Measurements from ENCODE around the gene BICDL1. TPM values are rescaled to one million over a fixed set of nuclear protein-coding genes. Genes with fewer than 3 reads are reported as not detected.

BICDL1 gene
- total and polyA plus RNA-seq, 2 experiments from 2014 or later, result not detected

- no peak for DNase-seq
- Histone ChIP-seq H3K9ac (no peak overlapping the region), H3K4me1 (ENCODE audit: insufficient read depth) (no peaks in the 10 kb centered on the region), H3K79me2 (ENCODE audit: insufficient read depth) (no peaks in the 10 kb centered on the region), H3K27ac (no peak overlapping the region), H3K4me3 (no peak overlapping the region), H2AFZ (no peak overlapping the region), H3K4me2 (ENCODE audit: unreplicated experiment) (no peak overlapping the region), H4K20me1 (ENCODE audit: insufficient read depth) (no peaks in the 10 kb centered on the region), H3K9me2 (ENCODE audit: insufficient read depth) (no peaks in the 10 kb centered on the region), H3K36me3 (ENCODE audit: low read depth) (no peaks in the 10 kb centered on the region), H3K27me3 (replicated peaks; ENCODE audit: insufficient read depth) (peaks cover 70% of the 10 kb centered on the region), H3F3A (ENCODE audit: insufficient read depth) (no peaks in the 10 kb centered on the region), H3K9me3 (ENCODE audit: low read depth) (no peaks in the 10 kb centered on the region)
- TF ChIP-seq EZH2 (IDR thresholded peaks at IDR 0.05; ENCODE audit: insufficient read depth, poor library complexity, severe bottlenecking) (no peak), EZH2phosphoT487 (IDR thresholded peaks at IDR 0.05; ENCODE audit: insufficient read depth, low read depth) (no peak)
- in situ Hi-C loops (cut with MboI), result no loop called here
- 65 to 73% methylated on average over 3 of the region's 3 CpGs for WGBS, 2 experiments (ENCODE audit: low coverage in 1 of 2, low lambda C conversion rate in 2 of 2, missing lambda C conversion rate in 2 of 2)
These were observed 74.0 kb downstream of the BICDL1 start for GRCh38 chr12:120062976-120063579.

GRCh38 chr12:120064054-120064940, 75.3 kb downstream of the BICDL1 start:
- no peaks in the 10 kb centered on the region for H3K9me3 ChIP-seq (ENCODE audit: low read depth)
- no peaks in the 10 kb centered on the region for H3K9me2 ChIP-seq (ENCODE audit: insufficient read depth)
- H3K27me3 ChIP-seq (replicated peaks; ENCODE audit: insufficient read depth), result peaks cover 71% of the 10 kb centered on the region
- H3K4me1 ChIP-seq (ENCODE audit: insufficient read depth), result no peaks in the 10 kb centered on the region
- H3K9ac ChIP-seq, result no peak overlapping the region
- no peak overlapping the region for H3K4me2 ChIP-seq (ENCODE audit: unreplicated experiment)
- no peaks in the 10 kb centered on the region for H4K20me1 ChIP-seq (ENCODE audit: insufficient read depth)
- H3K27ac ChIP-seq, result no peak overlapping the region
- no peaks in the 10 kb centered on the region for H3F3A ChIP-seq (ENCODE audit: insufficient read depth)
- no peak for TF ChIP-seq EZH2 (IDR thresholded peaks at IDR 0.05; ENCODE audit: insufficient read depth, poor library complexity, severe bottlenecking)
- no peak for TF ChIP-seq EZH2phosphoT487 (IDR thresholded peaks at IDR 0.05; ENCODE audit: insufficient read depth, low read depth)
- 53 to 54% methylated on average over 16 of the region's 16 CpGs for WGBS, 2 experiments (ENCODE audit: low coverage in 1 of 2, low lambda C conversion rate in 2 of 2, missing lambda C conversion rate in 2 of 2)
- in situ Hi-C loops (cut with MboI), result no loop called here
- H3K79me2 ChIP-seq (ENCODE audit: insufficient read depth), result no peaks in the 10 kb centered on the region
- H3K36me3 ChIP-seq (ENCODE audit: low read depth), result no peaks in the 10 kb centered on the region
- H3K4me3 ChIP-seq, result no peak overlapping the region
- no peak overlapping the region for H2AFZ ChIP-seq
- no peak for DNase-seq

GRCh38 chr12:120065472-120065871, 76.4 kb downstream of the BICDL1 start:
- 10 to 20% methylated on average over 1 of the region's 1 CpG for WGBS, 2 experiments (ENCODE audit: low coverage in 1 of 2, low lambda C conversion rate in 2 of 2, missing lambda C conversion rate in 2 of 2)
- peaks cover 67% of the 10 kb centered on the region for H3K27me3 ChIP-seq (replicated peaks; ENCODE audit: insufficient read depth)
- no peaks in the 10 kb centered on the region for H3K4me1 ChIP-seq (ENCODE audit: insufficient read depth)
- no peak overlapping the region for H3K4me2 ChIP-seq (ENCODE audit: unreplicated experiment)
- no peaks in the 10 kb centered on the region for H3K36me3 ChIP-seq (ENCODE audit: low read depth)
- no peaks in the 10 kb centered on the region for H3K9me3 ChIP-seq (ENCODE audit: low read depth)
- H4K20me1 ChIP-seq (ENCODE audit: insufficient read depth), result no peaks in the 10 kb centered on the region
- no peak overlapping the region for H3K4me3 ChIP-seq
- no peaks in the 10 kb centered on the region for H3K79me2 ChIP-seq (ENCODE audit: insufficient read depth)
- DNase-seq, result no peak
- no peaks in the 10 kb centered on the region for H3K9me2 ChIP-seq (ENCODE audit: insufficient read depth)
- H3F3A ChIP-seq (ENCODE audit: insufficient read depth), result no peaks in the 10 kb centered on the region
- no peak for TF ChIP-seq EZH2 (IDR thresholded peaks at IDR 0.05; ENCODE audit: insufficient read depth, poor library complexity, severe bottlenecking)
- TF ChIP-seq EZH2phosphoT487 (IDR thresholded peaks at IDR 0.05; ENCODE audit: insufficient read depth, low read depth), result no peak
- no peak overlapping the region for H3K27ac ChIP-seq
- H3K9ac ChIP-seq, result no peak overlapping the region
- H2AFZ ChIP-seq, result no peak overlapping the region
- in situ Hi-C loops (cut with MboI), result no loop called here

- Histone ChIP-seq H3K9ac (no peak overlapping the region), H4K20me1 (ENCODE audit: insufficient read depth) (no peaks in the 10 kb centered on the region), H3K36me3 (ENCODE audit: low read depth) (no peaks in the 10 kb centered on the region), H3K4me2 (ENCODE audit: unreplicated experiment) (no peak overlapping the region), H3K4me1 (ENCODE audit: insufficient read depth) (no peaks in the 10 kb centered on the region), H3K9me2 (ENCODE audit: insufficient read depth) (no peaks in the 10 kb centered on the region), H3K9me3 (ENCODE audit: low read depth) (no peaks in the 10 kb centered on the region), H3K4me3 (no peak overlapping the region), H3K27ac (no peak overlapping the region), H3K27me3 (replicated peaks; ENCODE audit: insufficient read depth) (peaks cover 58% of the 10 kb centered on the region), H2AFZ (no peak overlapping the region), H3F3A (ENCODE audit: insufficient read depth) (no peaks in the 10 kb centered on the region), H3K79me2 (ENCODE audit: insufficient read depth) (no peaks in the 10 kb centered on the region)
- no peak for TF ChIP-seq EZH2phosphoT487 (IDR thresholded peaks at IDR 0.05; ENCODE audit: insufficient read depth, low read depth)
- no peak for TF ChIP-seq EZH2 (IDR thresholded peaks at IDR 0.05; ENCODE audit: insufficient read depth, poor library complexity, severe bottlenecking)
- no peak for DNase-seq
- in situ Hi-C loops (cut with MboI), result no loop called here
- 45 to 56% methylated on average over 2 of the region's 2 CpGs for WGBS, 2 experiments (ENCODE audit: low coverage in 1 of 2, low lambda C conversion rate in 2 of 2, missing lambda C conversion rate in 2 of 2)
These were observed 77.3 kb downstream of the BICDL1 start for GRCh38 chr12:120066341-120066740.

Measured in GM23248 (cell line).